ENCODE data around the gene ADAMTS10.
"Not testable (repeated sequence)": the region's sequence is repeated elsewhere in the genome, so short reads cannot be mapped to it uniquely, and the experiment has no call there.

The ADAMTS10 gene

GRCh38 chr19:8557642-8558238, 52.8 kb downstream of the ADAMTS10 start:
- DNase-seq, result no peak

GRCh38 chr19:8553729-8554128, 56.8 kb downstream of the ADAMTS10 start:
- not testable (repeated sequence) for DNase-seq

GRCh38 chr19:8552810-8553209, 57.7 kb downstream of the ADAMTS10 start:
- DNase-seq, result no peak

- no peak for DNase-seq
These were observed 60.4 kb downstream of the ADAMTS10 start for GRCh38 chr19:8550070-8550469.

- DNase-seq, result no peak
These were observed 64.8 kb downstream of the ADAMTS10 start for GRCh38 chr19:8545743-8546142.

GRCh38 chr19:8544168-8544567, 66.3 kb downstream of the ADAMTS10 start:
- no peak for DNase-seq

GRCh38 chr19:8539621-8540149, 70.8 kb downstream of the ADAMTS10 start:
- no peak for DNase-seq

- no peak for DNase-seq
These were observed 73.4 kb downstream of the ADAMTS10 start for GRCh38 chr19:8537099-8537498.

- DNase-seq, result no peak
These were observed 74.2 kb downstream of the ADAMTS10 start for GRCh38 chr19:8536282-8536681.

GRCh38 chr19:8532225-8532624, 78.3 kb downstream of the ADAMTS10 start:
- DNase-seq, result no peak

GRCh38 chr19:8531470-8531869, 79.0 kb downstream of the ADAMTS10 start:
- no peak for DNase-seq

All from activated T-cell treated with anti-CD3 and anti-CD28 coated beads, Interleukin-2, amount 50 U/mL, for 1 hour (primary cell).